Measurements from ENCODE around the gene MARK3.
A peak's percentile ranks its signal among the peaks of the same experiment; 100 is the strongest.

MARK3 gene

GRCh38 chr14:103393676-103394626, 8.7 kb downstream of the MARK3 start:
- no peak for DNase-seq (ENCODE audit: low spot score)

DNA sequence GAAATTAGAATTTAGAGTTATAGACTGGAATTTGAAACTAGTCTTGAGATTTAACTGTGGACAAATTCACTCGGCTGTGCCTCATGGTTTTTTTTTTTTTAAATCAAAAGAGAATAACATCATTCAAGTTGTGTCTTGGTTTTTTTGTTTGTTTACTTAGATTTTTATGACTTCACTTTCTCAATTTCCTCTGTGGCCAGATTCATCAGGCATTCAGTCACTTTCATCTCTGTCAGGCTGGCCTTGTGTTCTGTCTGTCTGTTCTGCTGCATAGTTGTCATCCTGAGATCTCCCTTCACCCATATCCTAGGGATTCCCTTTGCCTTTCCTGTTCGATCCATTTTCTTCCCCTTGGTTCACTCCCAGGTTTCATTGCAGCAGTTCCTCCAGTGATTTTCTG, 10.0 kb downstream of the MARK3 start:
- DNase-seq (ENCODE audit: low spot score): no peak

DNA sequence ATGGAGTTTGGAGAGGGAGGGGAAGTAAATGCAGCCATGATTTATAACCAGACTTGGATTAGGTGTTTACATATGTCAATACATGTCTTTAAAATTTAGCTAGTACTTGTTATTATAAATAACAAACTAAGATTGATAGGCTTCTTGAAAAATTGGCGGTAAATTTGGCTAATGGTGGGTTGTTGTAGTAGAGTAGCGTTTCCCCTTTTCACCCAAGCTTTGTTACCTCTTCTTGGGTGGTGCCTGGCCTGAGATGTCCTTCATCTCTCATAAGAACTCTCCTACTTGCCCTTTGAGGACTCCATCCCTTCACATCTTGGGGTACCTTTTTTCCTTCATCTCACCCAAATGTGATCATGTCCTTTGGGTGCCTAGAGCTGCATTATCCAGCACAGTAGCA, 11.2 kb downstream of the MARK3 start:
- no peak for DNase-seq (ENCODE audit: low spot score)

- DNase-seq (ENCODE audit: low spot score): no peak
Observed at GRCh38 chr14:103398427-103399195, 13.4 kb downstream of the MARK3 start.

DNA sequence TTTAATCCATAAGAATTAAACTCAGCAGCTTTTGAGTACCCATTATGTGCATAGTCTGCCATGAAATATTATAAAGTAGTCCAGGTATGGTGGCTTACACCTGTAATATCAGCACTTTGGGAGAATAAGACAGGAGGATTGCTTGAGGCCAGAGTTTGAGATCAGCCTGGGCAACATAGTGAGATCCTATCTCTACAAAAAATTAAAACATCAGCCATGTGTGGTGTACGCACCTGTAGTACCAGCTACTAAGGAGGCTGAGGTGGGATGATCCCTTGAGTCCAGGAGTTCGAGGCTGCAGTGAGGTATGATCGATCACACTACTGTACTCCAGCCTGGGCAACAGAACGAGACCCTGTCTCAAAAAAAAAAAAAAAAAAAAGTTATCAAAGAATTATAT, 15.3 kb downstream of the MARK3 start:
- no peak for DNase-seq (ENCODE audit: low spot score)

DNA sequence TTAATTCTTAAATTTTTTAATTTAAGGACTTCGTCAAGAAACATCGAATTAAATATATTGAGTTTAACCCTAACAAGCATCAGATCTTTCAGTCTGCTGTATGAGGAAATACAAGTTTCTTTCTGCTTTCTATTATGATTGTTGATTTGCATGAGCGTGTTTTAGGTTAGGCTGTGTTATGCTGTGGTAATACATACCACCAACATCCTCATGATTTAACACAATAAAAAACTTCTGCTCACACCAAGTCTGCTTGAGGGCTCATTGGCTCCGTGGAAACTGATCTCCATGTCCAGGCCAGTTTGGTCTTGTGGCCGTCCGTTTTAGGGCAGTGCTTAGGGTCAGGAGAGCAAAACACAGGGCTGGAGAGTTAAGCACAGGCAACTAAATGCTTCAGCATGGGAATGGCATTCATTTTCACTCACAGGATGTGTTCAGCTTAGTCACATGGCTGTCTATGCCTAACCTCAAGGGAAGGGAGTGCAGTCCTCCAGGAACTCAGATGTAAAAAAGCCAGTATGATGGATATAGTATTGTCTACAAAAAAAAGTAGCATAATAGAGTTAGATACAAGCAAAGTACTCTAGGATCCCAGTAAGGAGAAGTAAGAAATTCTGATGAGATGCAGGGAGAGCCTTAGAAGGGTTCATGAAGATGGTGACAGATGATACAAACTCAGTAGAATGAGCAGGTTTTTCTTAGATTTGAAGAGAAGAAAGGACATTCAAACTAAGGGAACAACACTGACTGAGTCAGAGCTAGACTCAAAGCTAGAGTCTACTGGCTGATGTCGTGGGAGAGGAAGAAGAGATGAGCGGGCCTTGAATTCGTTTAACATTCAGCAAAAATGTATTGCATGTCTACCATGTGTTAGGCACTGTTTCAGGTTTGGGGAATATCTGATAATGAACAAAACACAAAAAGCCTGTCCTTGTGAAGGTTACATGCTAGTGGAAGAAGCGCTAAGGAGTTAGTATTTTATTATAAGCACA, 16.3 kb downstream of the MARK3 start:
- no peak for DNase-seq (ENCODE audit: low spot score)

GRCh38 chr14:103402695-103403094, 17.5 kb downstream of the MARK3 start:
- no peak for DNase-seq (ENCODE audit: low spot score)

DNA sequence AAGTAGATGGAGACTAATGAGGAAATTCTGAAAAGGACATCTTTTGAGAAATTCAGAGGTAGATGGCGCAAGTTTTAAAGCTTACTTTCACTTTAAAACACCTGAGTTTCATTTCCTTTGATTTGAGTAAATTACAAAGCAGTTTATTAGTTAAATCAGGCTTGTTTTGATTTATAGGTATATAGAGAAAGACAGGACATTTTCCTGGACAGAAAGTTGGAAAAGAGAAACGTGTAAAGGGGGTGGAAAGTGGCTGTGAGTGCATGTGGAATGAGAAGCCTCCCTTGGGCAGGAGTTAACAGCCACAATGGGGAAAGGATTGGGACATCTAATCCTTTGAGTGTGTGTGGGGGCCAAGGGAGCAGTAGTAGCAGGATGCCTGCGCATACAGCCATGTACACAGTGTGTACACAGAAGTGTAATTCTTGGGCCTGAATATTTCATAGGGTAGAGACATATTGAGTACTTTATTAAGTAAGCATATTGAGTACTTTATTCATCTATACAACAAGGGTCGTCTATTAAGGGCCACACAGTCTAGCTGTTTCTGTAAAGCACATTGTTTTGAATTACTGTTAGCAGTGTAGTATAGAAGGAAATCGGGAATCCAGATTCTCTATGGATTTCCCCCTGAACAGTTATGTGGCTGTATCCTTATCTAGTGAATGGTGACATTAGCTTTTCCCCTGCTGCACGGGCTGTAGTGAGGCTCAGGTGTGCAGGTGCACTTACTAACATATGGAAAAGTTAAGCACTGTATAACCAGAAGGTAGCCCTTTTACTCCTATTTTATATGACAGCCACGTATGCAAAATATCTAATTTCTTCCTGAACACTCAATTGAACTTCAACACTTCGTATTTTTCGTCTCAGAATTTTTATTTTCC, 19.1 kb downstream of the MARK3 start:
- no peak for DNase-seq (ENCODE audit: low spot score)

GRCh38 chr14:103404920-103405319, 19.7 kb downstream of the MARK3 start:
- DNase-seq (ENCODE audit: low spot score): no peak

- no peak for DNase-seq (ENCODE audit: low spot score)
Observed at GRCh38 chr14:103408491-103409155, 23.4 kb downstream of the MARK3 start.

DNA sequence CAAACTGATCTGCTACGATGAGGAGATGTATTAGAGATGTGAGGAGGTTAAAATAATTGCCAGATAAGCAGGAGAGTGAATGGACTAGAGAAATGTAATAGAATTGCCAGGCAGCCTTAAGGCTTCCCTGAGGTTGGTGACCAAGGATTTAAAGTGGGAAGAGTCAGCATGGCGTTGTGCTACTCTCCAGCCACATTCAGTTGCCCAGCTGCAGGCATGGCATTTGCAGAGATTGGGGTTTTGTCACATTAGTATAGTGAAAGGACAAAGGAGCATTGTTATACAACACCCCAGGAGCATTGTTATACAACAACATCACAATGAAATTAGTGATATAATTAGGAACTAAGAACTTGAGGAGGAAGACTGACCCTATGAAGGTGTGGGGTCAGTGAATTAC, 31.7 kb downstream of the MARK3 start:
- no peak for DNase-seq (ENCODE audit: low spot score)

DNA sequence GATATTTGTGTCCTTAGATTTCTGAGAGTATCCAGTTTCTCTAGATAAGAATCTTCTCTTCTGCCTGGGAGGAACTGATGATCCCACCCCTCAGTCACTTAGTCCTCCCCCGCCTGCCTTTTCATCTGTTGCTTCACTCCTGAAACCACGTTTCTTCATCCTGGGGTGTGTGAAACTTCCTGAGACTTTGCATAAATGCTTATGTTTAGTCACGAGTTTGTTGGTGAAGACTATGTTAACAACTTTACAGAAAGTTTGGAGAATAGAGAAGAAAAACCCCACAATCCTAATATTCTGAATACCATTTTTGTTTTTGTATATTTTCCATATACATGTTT, 33.2 kb downstream of the MARK3 start:
- DNase-seq (ENCODE audit: low spot score): peak; percentile 1

GRCh38 chr14:103421556-103421955, 36.3 kb downstream of the MARK3 start:
- no peak for DNase-seq (ENCODE audit: low spot score)

- no peak for DNase-seq (ENCODE audit: low spot score)
Observed at GRCh38 chr14:103423050-103423461, 37.8 kb downstream of the MARK3 start.

- DNase-seq (ENCODE audit: low spot score): no peak
Observed at GRCh38 chr14:103427485-103428443, 42.5 kb downstream of the MARK3 start.

- DNase-seq (ENCODE audit: low spot score): no peak
Observed at GRCh38 chr14:103428723-103429556, 43.7 kb downstream of the MARK3 start.

DNA sequence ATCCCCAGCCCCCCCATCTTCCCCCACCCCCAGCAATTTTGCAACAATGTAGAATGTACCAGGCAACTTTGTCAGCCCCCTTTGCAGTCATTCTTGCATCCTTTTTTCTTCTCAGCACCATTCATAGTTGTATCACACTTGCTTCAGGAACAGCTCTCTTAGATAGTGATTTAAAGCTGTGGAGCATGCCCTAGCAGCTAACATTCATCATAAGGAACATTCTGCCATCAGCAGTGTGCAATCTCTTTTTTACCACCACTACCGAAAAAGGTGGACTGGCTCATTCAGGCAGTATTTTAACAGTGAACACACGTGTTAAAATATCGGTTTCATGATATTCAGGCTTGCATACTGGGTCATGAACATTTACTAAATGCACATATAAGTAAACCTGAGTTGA, 45.1 kb downstream of the MARK3 start:
- DNase-seq (ENCODE audit: low spot score): no peak

GRCh38 chr14:103432627-103433026, 47.4 kb downstream of the MARK3 start:
- DNase-seq (ENCODE audit: low spot score): no peak

All from SK-N-DZ (cell line).